HG02840 (cell line): ENCODE measurements around the gene C1orf21.

ENCODE experiments used
- ATAC-seq: cut with Tn5 transposase; IDR thresholded peaks from one replicate; pipeline ENCODE4 v1.9.1; 2021; ENCODE audit warnings: mild to moderate bottlenecking, moderate library complexity, moderate number of reproducible peaks; ENCODE audit not compliant: unreplicated experiment, low FRiP score

The C1orf21 gene

GRCh38 chr1:184385865-184386311 lies 941 bp upstream of the C1orf21 start:
- no peak for ATAC-seq

DNA sequence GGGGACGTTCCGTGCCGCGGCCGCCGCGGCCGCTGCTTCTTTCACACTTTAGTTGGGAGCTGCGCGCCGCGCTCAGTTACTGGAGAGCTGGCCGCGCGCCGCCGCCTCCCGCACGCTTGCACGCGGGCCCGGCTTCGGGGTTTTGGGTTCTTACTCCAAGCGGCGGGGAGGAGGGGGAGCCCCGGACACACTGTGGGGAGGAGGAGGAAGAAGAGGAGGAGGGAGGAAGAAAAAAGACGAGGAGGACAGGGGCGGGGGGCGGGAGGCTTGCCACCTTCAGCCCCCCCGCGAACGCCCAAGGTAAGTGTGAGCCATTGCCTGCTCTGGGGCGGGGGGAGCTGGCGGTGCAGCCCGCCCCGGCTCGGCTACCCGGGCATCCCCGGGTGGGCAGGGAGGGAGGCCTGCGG lies 243 bp downstream of the C1orf21 start:
- ATAC-seq: peak; percentile 34

DNA sequence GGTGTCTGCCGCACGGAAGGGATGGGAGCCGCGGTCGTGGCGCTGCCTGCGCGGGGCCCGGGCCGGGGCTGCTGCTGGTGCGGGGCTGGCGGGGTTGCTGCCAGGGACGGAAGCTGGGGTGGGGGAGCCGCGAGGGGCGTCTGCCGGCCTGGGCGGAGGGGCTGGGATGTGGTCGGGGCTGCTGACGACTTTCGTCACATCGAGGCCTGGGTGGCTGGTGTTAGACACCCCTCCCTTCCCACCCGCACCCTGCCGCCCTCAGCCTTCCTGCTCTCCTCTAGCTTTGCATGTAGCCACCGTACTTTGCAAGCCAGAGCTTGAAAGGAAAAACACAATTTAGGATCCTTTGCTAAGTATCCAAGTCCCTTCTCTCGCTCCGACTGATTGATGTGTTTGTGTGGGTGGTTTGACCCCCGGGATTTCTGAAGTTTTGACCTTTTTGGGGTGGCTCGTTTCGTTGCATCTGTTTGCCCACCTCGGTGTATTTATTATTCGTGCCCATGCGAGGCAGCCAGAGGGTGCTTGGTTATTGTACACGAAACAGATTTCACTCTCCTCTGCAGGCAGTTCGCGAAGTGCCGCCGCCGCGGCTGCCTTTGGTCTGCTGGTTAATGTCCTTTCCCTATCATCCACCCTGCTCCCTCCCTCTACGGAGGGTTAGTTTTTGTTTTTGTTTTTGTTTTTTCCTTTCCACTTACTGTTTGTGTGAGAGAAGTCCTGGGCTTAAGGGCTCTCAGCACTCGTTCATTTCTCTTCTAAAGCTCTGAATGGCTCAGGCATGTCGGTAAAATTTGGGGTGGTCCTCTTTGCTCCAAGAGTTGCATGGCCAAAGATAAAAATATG lies 868 bp downstream of the C1orf21 start:
- no peak for ATAC-seq

GRCh38 chr1:184388319-184388889 lies 1.6 kb downstream of the C1orf21 start:
- no peak for ATAC-seq

- no peak for ATAC-seq
Observed at GRCh38 chr1:184388971-184389370, 2.1 kb downstream of the C1orf21 start.

DNA sequence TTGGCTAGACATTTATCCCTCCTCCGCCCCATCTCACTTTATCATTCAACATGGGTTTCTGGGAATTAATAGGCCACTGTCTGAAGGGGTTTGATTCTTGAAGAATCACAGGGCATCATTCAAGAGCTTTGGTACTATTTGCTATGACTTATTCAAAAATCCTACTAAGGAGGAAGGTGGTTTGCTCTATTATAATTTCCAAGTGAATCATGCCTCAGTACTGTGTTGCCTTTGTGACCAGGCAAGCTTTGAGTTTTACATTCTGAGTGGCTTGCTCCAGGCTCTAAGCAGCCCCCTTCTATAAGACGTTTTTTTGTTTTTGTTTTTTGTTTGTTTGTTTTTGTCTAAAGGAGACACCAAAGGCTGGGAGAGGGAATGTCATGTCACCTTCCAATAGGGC lies 2.6 kb downstream of the C1orf21 start:
- no peak for ATAC-seq

GRCh38 chr1:184390889-184391288 lies 4.1 kb downstream of the C1orf21 start:
- no peak for ATAC-seq

DNA sequence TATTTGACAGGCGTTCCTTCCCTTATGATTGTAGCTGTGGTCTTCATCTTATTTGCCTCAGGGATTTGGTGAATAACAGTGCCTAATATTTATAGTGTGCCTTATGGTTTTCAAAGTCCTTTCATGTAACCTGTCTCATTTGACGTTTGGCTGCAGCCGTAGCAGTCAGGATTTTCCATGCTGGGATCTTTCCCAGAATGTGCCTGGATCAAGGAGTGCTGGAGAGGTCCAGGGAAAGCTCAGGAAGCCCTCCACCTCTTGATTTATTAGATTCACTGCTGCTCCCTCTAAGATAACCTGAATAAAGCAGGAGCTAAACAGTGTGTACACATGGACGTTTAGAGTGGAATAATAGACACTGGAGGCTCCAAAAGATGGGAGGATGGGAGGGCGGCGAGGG lies 5.2 kb downstream of the C1orf21 start:
- ATAC-seq: no peak

- no peak for ATAC-seq
Observed at GRCh38 chr1:184392779-184393522, 6.1 kb downstream of the C1orf21 start.

- ATAC-seq: no peak
Observed at GRCh38 chr1:184393962-184394361, 7.1 kb downstream of the C1orf21 start.

DNA sequence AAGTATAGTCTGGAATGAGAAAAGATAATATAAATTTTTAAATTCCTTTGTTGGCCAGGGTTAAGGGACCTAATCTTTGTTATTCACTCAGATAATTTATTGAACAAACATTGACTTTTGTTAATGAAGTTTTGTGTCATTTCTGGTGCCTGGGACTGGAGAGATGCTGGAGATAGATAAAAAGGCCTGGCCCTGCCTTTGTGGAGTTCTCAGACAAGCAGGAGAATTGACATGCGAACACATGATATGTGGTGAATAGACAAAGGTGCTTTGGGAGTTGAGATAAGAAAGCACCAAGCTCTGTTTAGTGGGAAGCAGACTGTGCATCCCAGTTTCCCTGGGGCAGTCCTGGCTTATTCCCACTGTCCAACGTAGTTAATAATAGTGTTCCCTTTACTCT lies 8.5 kb downstream of the C1orf21 start:
- no peak for ATAC-seq

DNA sequence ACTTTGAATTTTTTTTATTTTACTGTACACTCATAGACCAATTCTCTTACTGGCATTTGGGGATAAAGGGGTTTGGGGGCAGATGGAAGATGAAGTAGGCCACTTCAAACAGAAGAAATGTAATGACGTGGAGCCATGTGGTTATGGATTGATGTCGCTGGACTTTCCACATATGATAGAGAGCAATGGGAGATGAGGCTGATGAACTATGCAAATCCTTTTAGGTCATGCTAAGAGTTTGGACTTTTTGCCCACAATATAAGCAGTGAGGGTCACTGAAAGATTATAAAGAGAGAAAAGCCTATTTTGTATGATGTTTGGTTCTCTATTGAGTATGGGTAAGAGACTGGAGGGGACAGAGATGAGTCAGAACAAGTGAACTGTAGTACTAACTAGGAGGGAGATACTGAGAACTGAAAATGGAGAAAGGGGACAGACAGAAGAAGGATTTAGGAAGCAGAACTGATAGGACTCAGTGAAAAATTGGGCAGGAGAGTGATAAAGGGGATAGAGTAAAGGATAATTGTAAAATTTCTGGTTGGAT lies 9.2 kb downstream of the C1orf21 start:
- no peak for ATAC-seq

DNA sequence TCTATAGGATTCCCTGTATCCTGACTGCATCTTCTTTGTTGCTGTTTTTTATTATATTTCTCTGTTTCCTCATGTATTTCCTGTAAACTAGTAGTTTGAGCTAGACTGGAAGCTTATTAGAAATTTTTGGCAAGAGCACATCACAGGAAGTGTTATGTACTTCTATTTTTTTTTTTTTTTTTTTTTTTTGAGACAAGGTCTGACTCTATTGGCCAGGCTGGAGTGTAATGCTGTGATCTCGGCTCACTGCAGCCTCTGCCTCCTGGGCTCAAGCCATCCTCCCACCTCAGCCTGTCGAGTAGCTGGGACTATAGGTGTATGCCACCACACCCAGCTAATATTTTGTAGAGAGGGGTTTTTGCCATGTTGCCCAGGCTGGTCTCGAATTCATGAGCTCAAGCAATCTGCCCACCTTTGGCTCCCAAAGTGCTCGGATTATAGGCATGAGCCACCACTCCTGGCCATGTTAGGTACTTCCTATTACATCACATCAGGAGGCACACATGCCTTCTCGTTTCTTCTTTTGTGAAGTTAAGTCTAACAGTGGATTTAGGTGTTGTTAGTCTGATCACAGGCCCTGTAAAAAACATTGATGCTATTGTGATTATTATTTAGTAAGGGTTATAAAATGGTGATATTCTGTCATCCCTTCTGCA lies 12.5 kb downstream of the C1orf21 start:
- ATAC-seq: no peak

GRCh38 chr1:184403961-184404726 lies 17.3 kb downstream of the C1orf21 start:
- ATAC-seq: no peak

DNA sequence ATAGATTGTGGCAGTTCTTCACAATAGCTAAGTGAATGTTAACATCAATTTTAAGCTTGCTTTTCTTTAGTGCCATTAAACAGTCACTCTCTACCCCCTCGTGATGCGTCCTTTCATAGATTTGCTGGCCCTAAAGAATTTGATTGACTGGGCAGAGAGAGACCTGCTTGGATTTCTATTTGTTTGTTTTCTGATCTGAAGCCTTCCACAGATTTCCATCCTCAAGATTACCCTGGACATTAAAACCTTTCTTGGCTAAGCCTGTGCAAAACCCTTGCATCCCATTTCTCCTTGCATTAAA lies 17.8 kb downstream of the C1orf21 start:
- no peak for ATAC-seq

DNA sequence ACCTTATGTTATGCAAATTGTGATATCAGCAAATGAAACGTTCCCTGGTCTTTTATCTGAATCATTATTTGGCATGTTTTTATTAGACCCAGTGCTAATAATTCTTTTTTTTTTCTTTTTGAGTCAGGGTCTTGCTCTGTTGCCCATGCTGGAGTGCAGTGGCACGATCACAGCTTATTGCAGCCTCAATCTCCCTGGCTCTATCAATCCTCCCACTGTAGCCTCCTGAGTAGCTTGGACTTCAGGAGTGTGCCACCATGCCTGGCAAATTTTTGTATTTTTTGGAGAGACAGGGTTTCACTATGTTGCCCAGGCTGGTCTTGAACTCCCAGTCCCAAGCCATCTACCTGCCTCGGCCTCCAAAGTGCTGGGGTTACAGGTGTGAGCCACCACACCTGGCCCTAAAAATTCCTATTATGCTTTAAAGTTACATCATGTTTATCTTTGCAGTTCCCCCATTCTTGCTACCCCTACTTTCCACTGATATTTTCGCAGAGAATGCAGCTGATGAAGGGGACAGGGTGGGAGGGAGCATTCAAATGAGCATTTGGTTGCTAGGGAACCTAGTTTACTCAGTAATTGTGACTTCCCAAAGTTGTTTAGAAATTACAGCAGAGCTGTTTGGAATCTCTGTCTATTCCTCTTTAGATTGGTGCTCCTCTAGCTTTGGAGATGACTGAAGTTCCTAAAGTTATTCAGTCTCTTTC lies 18.4 kb downstream of the C1orf21 start:
- no peak for ATAC-seq

- no peak for ATAC-seq
Observed at GRCh38 chr1:184405801-184406142, 18.9 kb downstream of the C1orf21 start.

- no peak for ATAC-seq
Observed at GRCh38 chr1:184406479-184406878, 19.6 kb downstream of the C1orf21 start.

DNA sequence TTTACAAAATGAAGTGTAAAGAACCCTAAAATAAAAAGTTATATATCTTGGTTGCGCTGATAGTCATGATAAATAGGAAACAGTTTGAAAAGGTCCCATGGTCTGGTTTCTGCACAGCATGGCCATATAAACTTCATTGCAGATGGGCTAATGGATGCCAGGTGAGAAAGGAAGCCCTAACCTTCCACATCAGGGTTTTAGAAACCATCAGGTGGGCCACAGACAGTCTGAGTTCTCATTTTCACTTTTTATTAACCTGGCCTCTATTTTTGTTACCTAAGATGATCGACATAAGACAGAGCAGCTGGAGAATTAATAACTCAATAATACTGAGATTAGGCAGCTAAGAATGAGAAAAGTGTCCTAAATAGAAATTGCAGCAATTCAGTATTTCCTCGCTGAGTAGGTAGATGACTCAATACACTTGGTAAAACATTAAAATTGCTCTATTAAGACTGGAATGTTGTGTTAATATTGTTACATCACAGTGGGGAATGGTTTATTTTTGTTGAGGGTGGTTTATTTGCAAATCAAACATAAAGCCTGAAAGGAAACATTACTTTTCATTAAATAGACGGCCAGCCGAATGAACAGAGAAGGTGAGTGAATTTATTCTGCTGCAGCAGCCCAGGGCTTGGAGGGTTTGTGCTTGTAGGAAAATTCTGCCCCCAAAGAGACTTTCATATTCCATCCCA lies 21.1 kb downstream of the C1orf21 start:
- no peak for ATAC-seq
